HG02678 (cell line): ENCODE results near the gene POLDIP2.

ENCODE experiments used
- ATAC-seq: cut with Tn5 transposase; IDR thresholded peaks from one replicate; pipeline ENCODE4 v1.9.1; 2021; ENCODE audit warnings: mild to moderate bottlenecking, moderate library complexity; ENCODE audit not compliant: unreplicated experiment

The POLDIP2 gene, protein sequence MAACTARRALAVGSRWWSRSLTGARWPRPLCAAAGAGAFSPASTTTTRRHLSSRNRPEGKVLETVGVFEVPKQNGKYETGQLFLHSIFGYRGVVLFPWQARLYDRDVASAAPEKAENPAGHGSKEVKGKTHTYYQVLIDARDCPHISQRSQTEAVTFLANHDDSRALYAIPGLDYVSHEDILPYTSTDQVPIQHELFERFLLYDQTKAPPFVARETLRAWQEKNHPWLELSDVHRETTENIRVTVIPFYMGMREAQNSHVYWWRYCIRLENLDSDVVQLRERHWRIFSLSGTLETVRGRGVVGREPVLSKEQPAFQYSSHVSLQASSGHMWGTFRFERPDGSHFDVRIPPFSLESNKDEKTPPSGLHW

DNA sequence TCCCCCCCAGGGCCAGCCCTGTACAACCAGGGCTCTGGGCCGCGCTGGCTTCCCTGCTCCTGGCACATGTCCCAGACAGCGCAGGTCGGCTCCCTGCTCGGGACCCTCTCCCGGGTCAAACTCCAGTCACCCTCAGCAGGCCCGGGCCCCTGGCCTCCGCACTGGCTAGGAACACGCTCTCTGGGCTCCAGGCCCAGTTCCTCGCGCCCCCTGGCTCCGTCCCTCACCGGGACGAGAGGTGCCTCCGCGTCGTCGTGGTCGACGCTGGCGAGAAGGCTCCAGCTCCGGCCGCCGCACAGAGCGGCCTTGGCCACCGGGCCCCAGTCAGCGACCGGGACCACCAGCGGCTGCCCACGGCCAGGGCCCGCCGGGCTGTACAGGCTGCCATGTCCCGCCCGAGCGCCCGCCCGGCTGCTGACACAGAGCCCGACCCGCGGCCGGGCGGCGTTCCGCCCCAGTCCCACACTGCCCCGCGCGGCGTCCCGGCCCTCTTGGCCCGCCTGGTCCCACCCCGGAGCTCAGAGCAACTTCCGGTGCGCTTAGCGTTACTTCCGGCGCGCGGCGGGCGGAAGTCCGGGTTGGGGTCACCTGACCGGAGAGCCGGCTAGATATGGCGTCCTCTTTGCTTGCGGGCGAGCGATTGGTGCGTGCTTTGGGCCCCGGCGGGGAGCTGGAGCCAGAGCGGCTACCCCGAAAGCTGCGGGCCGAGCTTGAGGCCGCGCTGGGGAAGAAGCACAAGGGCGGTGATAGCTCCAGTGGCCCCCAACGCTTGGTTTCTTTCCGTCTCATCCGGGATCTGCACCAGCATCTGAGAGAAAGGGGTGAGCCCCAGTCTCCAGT is at the start of gene POLDIP2:
TSS of gene POLDIP2 (minus strand) at position 467 of the 840 bp plus-strand sequence. CDS start at position 388, 79 bp downstream.
- peak; percentile 96 for ATAC-seq

DNA sequence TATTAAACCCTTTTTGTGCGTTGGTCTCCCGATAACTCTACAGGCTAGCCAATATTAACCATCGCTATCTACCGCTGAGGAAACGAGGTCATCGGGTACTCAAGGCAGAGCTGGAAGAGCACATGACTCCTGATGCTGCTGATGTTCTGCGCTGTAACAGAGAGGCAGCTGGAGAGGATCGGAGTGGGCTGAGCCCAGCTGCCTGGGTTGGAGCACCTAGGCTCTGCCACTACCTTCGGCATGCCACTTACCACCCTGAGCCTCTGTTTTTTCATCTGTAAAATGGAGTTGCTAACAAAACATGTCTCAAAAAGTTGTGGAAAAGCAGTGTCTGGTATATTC is 49.1 kb upstream of the POLDIP2 start:
- no peak for ATAC-seq

DNA sequence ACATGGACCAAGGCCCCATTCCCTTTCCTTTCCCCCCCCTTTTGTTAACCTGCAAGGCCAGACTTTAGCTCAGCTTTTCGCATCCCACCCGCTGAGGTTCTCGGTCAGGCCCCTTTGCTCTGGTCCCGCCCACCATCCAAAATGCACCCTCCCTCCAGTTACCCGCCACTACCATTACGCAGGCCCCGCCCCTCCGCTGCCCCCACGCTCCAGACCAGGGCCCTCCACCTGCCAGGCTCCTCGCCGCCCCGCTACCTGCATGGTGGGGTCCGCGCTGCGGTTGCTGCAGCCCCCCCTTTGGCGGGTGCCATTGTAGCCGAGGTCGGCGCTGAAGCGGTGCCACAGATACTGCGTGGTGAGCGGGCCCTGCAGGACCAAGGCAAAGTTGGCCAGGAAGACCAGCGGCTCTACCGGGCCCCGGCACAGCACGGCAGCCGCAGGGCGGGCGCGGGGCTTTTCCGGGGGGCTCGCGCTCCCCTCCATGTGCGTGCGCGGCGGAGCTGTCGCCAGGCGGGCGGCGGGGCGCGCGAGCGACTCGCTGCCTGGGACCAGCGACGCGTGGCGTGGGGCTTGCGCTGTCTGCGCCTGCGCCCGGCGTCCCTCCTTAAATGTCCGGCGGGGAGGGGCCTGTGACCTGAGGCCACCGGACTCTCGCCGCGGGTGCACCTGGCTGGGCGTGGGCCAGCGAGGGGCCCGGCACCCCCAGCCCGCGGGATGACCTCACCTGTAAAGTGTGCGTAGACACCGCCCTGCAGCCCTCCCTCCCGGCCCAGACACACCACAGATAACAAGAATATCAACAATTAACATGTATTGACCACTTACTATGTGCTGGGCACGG is 48.5 kb upstream of the POLDIP2 start, which contains the start of gene SLC46A1:
TSS of gene SLC46A1 (minus strand) at position 581 of the 841 bp plus-strand sequence. CDS start at position 483, 98 bp downstream.
- ATAC-seq: peak; percentile 69

DNA sequence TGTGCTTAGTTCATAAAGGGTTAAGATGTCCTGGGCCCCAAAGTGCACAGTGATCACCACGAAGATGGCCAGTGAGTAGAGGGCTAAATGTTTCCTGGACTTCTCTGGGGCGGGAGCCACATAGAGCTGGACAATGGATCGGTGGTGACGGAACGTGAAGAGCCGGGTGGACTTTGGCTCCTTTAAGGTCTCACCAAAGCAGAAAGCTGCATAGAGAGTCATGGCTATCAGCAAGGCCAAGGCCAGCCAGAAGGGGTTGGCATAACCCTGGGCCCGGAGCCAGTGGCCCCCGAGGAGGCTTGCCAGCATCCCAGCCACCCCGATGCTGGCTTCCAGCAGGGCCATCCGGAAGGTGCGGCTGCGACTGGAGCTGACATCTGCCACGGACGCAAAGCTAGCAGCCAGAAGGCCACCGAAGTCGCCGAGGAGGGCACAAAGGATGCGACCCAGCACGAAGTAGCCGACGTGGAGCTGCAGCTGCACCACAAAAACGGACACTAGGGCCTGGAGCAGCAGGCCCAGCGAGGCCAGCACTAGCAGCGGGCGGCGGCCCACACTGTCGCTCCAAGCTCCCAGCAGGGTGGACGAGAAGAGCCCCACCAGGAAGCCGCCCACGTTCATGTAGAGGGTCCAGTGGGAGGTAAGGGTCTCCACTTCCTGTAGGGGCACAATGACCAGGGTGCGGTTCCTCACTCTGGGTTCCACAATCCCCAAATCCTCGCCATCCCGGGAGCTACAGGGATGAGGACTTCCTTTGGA is 47.7 kb upstream of the POLDIP2 start:
- no peak for ATAC-seq

DNA sequence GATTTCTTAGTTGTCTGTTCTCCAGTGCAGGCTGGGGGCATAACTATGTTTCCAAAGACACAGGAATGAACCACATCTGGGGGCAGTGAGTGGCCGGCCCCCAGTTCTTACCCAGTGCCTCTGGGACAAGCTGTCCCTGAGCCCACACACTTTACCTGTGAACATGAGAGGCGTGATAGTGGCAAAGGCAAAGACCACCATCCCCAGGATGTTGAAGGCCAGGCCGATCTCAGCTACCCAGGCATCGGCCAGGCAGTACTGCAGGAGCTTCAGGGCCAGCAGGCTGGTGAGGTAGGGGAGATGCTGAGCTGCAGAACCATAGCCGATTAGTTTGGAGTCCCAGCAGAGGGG is 47.1 kb upstream of the POLDIP2 start:
- no peak for ATAC-seq

DNA sequence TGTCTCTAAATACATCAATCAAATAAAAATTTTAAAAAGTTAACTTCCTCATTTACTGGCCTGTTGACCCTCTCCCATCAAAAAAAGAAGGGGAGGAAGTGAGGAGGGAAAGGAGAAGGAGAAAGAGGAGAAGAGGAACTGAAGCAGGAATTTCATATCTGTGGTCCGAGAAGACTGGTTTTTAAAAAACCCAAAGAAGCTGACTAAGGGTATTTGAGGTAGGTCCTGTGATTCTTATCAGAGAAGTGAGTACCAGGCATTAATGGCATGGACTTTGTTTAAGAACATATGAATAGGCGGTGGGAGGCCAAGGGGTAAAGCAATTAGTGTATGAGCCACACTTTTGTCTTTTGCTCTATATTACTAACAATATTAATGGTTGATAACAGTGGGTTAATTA is 46.7 kb upstream of the POLDIP2 start:
- ATAC-seq: no peak

DNA sequence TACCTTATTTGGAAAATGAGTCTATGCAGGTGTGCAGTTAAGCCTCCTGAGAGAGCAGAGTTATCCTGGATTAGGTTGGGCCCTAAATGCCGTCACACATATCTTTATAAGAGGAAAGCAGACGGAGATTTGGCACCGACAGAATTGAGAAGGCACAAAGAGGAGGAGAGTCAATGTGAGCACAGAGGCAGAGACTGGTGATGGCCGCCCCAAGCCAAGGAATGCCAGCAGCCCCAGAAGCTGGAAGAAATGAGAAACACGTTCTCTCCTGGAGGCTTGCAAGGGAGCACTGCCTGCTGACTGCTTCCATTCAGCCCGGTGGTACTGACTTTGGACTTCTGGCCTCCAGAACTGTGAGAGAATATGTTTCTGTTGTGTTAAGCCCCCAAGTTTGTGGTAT is 45.5 kb upstream of the POLDIP2 start:
- no peak for ATAC-seq

DNA sequence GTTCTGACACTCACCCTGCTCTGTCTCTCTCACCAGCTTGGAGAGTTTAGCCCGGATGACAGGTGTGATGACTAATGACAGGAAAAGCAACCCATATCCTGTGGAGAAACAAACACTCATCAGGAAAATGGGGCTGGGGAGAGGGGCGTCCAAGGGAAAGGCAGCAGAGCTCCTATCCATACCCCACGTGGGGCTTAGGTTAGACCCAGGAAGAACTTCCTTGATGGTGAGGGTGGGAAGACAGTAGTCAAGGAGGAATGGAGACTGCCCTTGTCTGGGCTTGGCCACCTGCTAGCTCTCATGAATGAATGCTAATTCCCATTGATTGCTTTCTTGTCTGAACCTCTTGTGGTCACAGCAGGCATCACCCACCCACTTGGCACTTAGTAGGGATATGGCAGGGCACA is 44.9 kb upstream of the POLDIP2 start:
- no peak for ATAC-seq

DNA sequence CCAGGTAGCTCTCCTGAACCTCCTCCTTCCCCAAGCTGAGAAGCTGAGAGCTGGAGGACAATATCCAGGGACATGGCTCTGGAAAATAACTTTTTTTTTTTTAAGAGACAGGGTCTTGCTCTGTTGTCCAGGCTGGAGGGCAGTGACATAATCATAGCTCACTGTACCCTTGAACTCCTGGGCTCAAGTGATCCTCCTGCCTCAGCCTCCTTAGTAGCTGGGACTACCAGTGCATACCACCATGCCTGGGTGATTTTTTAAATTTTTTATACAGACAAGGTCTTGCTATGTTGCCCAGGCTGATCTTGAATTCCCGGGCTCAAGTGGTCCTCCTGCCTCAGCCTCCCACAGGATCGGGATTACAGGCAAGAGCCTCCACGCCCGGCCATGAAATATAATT is 42.5 kb upstream of the POLDIP2 start:
- no peak for ATAC-seq

DNA sequence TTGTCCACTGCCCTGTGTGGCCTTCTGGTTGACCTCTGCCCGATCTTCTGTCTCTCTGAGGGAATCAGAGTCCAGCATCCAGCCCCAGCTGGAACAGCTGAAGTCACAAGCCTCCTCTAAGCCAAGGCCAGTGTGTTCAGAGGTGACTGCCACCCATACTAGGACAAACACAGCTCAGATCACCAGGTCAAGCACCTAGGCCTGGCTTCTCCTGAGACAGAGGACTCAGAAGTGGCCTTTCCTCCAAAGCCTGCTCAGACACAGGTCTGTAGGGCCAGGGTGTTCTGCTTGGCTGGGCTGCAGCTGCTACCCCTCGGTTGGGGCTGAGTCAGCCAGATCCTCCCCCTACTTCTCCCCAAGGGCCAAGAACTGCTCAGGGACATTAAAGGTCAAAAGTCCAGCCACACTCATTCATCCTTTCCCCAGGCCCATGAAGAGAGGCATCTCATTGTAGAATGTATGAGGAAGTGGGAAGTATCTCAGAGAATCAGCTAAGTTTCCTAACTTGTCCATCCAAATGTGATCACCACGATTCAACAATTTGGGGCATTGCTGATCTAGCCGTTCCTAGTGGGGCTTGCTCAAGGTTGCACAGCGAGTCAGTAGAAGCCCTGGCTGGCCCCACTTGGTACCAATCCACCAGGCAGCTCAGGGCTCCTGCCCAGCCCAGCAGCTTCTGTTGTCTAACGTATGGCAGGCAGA is 41.1 kb upstream of the POLDIP2 start:
- ATAC-seq: no peak

DNA sequence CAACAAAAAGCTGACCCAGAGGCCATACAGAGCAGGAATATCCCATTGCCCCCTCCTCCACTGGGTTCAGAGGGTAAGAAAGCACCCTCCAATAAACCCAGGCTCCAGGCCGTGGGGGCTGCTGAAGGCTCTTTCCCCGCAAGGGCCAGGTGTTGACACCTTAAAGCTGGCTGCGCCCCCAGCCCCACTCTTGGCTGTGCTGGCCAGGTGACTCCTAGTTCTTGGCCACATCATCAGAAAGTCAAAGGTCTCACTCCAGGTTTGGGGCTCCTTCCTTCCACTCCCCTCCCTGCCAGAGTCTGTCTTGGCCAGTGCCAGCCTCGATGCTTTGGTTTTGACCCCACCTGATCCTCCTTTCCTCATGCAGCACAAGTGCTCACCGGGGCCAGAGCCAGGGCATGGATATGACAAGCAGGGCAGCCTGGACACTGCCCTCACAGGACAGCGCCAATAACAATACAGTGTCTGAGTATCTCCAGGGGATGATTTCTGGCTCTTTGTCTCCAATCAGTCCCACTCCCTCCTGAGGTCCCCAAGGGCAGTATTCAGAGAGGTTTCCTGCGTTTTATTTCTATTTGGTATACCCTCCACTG is 40.5 kb upstream of the POLDIP2 start:
- no peak for ATAC-seq

DNA sequence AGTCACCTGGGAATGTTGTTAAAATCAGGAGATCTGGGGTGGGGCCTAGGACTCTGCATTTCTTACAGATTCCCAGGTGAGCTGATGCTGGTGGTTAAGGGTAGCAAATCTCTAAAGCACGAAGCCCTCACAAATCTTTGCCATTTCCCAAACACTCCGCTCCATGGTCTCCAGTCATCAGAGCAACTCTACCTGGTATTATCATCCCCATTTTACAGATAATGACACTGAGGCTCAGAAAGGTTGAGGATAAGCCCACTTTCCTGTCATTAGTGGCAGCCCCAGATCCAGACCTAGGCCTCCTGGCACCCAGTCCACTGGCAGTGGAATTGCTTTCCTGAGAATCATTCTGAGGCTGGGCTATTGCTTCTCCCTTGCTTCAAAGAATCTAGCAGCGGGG is 39.9 kb upstream of the POLDIP2 start:
- ATAC-seq: no peak

DNA sequence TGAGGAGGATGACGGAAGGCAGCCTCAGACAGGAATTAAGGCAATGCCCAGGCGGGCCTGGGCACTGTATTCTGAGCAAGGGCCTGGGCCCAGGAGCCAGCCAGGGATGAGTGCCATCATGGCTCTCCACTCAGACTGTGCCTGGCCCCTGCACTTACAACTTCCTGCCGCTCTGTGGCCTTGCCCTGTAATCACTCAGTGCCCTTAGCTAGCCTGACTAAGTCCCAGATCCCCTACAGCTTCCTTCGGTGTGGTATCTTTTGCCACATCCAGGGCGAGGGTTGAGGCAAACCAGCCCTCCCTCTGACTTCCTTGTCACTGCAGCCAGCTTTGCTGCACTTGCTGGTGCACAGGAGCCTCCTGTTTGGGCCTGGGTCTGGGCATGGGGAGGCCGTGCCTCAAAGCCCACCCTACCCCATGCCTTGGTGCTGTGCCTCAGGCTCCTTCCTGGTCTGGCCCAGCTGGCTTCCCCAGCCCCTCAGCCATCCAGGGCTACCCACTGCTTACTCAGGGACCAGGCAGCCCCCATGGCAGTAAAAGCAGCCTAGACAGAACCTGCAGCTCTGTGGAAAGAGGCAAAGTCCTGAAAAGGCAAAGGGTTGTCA is 39.4 kb upstream of the POLDIP2 start:
- no peak for ATAC-seq

DNA sequence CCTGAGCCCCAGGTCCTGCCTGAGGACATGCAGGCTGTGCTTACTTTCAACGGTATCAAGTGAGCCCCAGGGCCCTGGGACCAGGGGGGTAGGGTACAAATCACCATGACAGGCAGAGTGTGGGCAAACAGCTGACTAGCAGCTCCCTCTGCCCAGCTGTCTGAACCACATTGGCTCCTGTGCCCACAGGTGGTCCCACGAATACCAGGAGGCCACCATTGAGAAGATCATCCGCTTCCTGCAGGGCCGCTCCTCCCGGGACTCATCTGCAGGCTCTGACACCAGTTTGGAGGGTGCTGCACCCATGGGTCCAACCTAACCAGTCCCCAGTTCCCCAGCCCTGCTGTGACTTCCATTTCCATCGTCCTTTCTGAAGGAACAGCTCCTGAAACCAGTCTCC is 38.6 kb upstream of the POLDIP2 start:
- no peak for ATAC-seq

DNA sequence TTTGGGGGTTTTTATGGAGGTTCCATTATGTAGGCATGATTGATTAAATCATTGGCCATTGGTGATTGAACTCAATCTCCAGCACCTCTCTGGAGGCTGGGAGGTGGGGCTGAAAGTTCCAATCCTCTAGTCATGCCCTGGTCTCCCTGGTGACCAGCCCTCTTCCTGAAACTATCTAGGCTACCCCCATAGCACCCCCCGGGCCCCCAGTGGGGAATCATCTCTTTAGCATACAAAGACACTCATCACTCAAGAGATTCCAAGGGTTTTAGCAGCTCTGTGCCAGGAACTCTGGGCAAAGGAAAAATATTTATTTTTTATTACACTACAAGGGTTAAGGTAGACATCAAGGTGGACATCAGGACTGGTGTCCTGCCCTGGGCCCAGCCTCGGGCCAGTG is 38.1 kb upstream of the POLDIP2 start:
- ATAC-seq: no peak

DNA sequence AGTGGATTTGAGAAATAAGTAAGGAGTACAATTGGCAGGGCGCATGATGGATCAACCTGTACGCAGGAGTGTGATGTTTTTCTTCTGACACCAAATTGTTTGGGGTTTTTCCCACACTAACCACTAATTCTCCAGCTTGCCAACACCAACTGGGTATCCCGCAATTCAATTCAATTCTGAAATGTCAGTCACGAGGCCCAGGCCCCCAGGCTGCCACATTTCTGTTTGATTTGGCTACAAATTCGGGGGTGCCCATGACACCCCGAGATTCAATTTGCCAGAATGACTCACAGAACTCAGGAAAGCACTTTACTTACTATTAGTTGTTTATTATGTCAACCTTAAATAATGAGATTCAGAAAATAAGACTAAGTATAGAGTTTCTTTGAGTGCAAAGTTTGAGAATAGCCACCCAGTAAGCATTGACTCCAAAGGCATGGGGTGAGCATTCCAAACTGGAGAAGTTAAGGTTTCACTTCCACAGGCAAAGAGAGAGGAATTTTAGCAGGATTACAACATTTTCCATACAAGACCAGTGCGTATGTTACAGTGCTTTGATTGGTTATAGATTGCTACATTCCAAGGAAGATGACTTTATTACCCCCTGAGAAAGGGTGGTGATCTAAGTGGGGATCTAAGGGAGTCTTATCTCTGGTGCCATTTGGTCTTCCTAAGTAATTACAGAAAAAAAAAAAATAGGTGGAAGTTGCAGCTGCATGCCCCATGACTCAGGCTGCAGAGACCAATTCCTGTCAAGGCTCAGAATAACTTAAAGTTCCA is 37.2 kb upstream of the POLDIP2 start:
- ATAC-seq: no peak

DNA sequence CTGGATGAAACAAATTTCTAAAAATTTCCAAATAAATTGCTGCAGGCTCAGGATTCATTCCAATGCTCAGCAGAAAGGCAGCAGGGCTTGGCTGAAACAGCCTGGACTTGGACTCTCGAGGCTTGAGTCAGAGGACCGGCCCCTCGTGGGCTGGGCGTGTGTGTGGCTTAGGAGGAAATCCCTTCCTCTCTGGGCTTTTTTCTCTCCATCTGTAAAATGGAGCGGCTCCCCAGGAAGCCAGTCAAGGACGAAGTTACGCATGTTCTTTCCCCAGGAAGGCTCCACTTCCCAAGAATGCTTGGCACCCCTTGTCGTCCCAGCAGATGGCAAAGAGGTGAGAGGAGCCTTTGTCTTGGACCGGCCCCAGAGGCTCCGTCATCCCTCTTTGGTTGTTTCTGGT is 35.2 kb upstream of the POLDIP2 start:
- no peak for ATAC-seq

DNA sequence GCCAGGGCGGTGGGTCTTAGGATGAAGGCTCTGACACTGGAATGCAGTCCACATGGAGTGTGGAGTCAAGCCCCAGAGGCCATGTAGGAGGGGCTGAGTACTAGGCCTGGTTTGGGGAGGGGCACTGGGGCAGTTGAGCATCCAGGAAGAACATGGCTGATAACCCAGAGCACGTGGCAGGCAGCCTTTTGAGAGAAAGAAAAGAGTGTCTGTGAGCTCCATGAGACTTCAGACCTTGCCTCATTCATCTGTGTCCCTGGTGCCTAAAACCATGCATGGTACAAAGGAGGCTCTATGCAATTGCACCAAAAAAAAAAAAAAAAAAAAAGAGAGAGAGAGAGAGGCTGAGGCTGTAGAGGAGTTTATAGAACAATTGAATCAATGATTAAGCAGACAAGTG is 34.1 kb upstream of the POLDIP2 start:
- ATAC-seq: no peak
